HUES64 (cell line): Measurements from ENCODE around the gene NUMB.
"Not testable (repeated sequence)": the region's sequence is repeated elsewhere in the genome, so short reads cannot be mapped to it uniquely, and the experiment has no call there.

Experiments
- H3K27ac ChIP-seq: 2 replicates; pipeline ENCODE4 v1.7.0; 2013; ENCODE audit warnings: low read depth, low read length, inconsistent platforms
- H3K27me3 ChIP-seq: 2 replicates; pipeline ENCODE4 v1.6.1; 2013; ENCODE audit warnings: mild to moderate bottlenecking, low read length; ENCODE audit not compliant: insufficient read depth
- H3K36me3 ChIP-seq: 2 replicates; pipeline ENCODE4 v1.6.1; 2013; ENCODE audit warnings: mild to moderate bottlenecking, low read length; ENCODE audit not compliant: insufficient read depth
- H3K4me1 ChIP-seq: 2 replicates; pipeline ENCODE4 v1.6.1; 2013; ENCODE audit warnings: mild to moderate bottlenecking, low read length, moderate library complexity; ENCODE audit not compliant: insufficient read depth
- H3K4me3 ChIP-seq: 2 replicates; pipeline ENCODE4 v1.5.1; 2013; ENCODE audit warnings: mild to moderate bottlenecking, low read length, moderate library complexity
- H3K9ac ChIP-seq: 2 replicates; pipeline ENCODE4 v1.6.1; 2013; ENCODE audit warnings: mild to moderate bottlenecking, low read depth, low read length
- H3K9me3 ChIP-seq: 2 replicates; pipeline ENCODE4 v1.6.1; 2013; ENCODE audit warnings: low read depth, low read length; ENCODE audit not compliant: insufficient read depth
- WGBS: fragments of 150-250, 120-280 bp; methylation state at CpG from one replicate; pipeline ENCODE4 v1.1.7; 2013; ENCODE audit warnings: missing lambda C conversion rate; 5-methylcytosine and 5-hydroxymethylcytosine counted together

NUMB gene

DNA sequence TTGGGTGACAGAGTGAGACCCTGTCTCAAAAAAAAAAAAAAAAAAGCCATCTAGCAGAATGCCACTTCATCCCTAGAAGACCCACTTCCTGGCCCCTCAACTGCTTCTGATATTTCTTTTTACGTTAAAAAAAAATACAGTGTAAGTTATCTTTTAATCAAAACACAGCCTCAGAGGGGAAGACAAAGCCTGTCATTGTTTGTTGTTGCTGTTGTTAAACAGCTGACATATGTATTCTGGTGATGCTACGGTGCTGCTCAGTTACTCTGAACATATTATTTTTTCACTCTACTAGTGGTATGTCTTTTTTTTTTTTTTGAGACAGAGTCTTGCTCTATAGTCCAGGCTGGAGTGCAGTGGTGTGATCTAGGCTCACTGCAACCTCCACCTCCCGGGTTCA is 145.7 kb downstream of the NUMB start:
- H3K27ac ChIP-seq: no peak overlapping the region
- no peaks in the 10 kb centered on the region for H3K4me1 ChIP-seq
- WGBS: 94% methylated on average over 2 of the region's 3 CpGs
- no peaks in the 10 kb centered on the region for H3K27me3 ChIP-seq
- no peaks in the 10 kb centered on the region for H3K36me3 ChIP-seq
- no peak overlapping the region for H3K4me3 ChIP-seq
- H3K9me3 ChIP-seq: no peaks in the 10 kb centered on the region
- no peak overlapping the region for H3K9ac ChIP-seq

DNA sequence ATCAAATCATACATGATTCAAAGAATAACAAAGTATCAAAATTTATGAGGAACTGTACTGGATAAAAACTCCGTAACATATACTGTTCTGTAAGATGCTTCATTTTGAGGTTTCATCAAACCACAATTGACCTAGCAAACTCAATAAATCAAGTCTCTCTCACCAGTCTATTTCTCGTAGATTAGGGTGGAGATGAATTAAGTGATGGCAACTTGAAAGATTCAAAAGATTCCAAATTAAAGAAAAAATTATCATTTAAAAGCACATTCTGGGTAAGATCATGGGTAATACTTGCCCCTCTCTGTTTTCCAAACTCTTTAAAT is 146.7 kb downstream of the NUMB start:
- 100% methylated on average over 1 of the region's 2 CpGs for WGBS

DNA sequence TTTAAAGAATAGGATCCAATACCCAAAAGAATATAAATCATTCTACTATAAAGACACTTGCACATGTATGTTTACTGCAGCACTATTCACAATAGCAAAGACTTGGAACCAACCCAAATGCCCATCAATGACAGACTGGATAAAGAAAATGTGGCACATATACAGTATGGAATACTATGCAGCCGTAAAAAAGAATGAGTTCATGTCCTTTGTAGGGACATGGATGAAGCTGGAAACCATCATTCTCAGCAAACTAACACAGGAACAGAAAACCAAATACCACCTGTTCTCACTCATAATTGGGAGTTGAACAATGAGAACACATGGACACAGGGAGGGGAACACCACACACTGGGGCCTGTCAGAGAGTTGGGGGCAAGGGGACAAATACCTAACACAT is 149.1 kb downstream of the NUMB start:
- H3K36me3 ChIP-seq, H3K4me1 ChIP-seq, H3K9ac ChIP-seq, H3K9me3 ChIP-seq, H3K27ac ChIP-seq, H3K27me3 ChIP-seq, H3K4me3 ChIP-seq: not testable (repeated sequence)
- WGBS: no CpG with 5 or more reads among the region's 1 CpG

More for the DNA sequence above, 146.7 kb downstream of the NUMB start:
- Histone ChIP-seq H3K4me1 (no peaks in the 10 kb centered on the region), H3K4me3 (no peak overlapping the region), H3K36me3 (no peaks in the 10 kb centered on the region), H3K27me3 (no peaks in the 10 kb centered on the region), H3K27ac (no peak overlapping the region), H3K9me3 (no peaks in the 10 kb centered on the region), H3K9ac (no peak overlapping the region)

DNA sequence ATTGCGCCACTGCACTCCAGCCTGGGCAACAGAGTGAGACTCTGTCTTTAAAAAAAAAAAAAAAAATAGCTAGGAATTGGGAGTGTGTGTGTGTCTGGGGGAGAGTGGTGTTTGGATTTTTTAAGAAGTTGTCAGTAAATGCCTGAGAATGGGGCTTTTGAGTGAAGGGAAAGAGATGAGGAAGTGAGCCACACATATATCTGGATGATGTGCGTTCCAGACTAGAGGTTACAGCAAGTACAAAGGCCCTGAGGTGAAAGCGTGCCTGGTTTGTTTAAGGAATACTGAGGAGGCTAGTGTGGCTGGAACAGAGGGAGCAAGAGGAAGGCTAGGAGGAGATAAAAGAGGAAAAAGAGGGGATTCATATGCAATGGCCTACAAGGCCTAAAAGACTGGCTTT is 151.1 kb downstream of the NUMB start:
- no peaks in the 10 kb centered on the region for H3K4me1 ChIP-seq
- no peaks in the 10 kb centered on the region for H3K9me3 ChIP-seq
- no peaks in the 10 kb centered on the region for H3K36me3 ChIP-seq
- WGBS: 96% methylated on average over 3 of the region's 3 CpGs
- no peak overlapping the region for H3K4me3 ChIP-seq
- no peak overlapping the region for H3K9ac ChIP-seq
- H3K27me3 ChIP-seq: no peaks in the 10 kb centered on the region
- no peak overlapping the region for H3K27ac ChIP-seq

DNA sequence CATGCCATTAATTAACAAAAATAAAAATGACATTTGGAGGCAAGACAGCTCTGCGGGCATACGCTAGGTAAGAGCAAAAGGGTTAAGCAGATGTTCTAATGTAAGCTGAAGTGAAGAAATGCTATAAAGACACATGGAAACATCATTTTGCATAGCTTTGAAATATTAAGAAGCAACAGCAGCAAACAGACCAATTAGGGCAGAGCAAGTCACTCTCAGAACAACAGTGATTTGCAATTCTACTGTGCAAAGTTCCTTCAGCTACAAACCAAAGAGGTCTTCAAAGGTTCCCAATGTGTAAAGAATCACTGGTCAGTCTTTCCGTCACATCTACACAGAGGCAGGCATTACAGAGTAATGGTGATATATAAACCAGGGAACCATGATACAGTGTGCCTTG is 152.8 kb downstream of the NUMB start:
- Histone ChIP-seq H3K4me3 (no peak overlapping the region), H3K27ac (no peak overlapping the region), H3K4me1 (no peaks in the 10 kb centered on the region), H3K9ac (no peak overlapping the region), H3K36me3 (no peaks in the 10 kb centered on the region), H3K9me3 (no peaks in the 10 kb centered on the region), H3K27me3 (no peaks in the 10 kb centered on the region)
- 70% methylated on average over 3 of the region's 3 CpGs for WGBS

DNA sequence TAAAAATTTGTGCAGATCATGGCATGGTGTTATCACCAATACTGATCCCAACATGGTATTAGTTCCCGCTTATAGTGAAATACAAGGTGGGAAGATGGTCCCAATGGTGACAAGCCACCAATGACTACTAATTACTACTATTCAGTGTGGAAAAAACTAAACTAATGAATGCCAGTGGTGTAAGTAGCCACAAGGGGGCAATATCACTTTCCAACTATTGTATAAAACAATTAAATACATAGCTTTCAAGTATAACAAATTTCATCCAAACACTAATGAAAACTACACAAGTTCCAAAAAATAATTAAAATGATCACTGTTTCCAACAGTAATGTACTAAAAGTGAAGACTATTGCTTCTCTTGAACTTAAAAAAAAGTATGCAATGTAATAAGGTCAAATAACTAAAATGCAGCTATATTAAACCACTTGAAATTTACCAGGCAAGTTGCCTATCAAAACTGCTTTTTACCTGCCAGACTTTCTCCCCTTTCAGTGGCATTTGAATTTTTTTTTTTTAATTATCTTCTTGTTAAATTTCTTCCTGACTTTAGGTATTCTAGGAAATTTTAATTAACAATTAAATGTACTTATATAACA is 163.0 kb downstream of the NUMB start:
- H3K36me3 ChIP-seq: peaks cover 13% of the 10 kb centered on the region
- no peak overlapping the region for H3K27ac ChIP-seq
- no peaks in the 10 kb centered on the region for H3K27me3 ChIP-seq
- no peak overlapping the region for H3K4me3 ChIP-seq
- H3K9me3 ChIP-seq: no peaks in the 10 kb centered on the region
- WGBS: 100% methylated on average over 1 of the region's 1 CpG
- H3K4me1 ChIP-seq: peaks cover 6% of the 10 kb centered on the region
- no peak overlapping the region for H3K9ac ChIP-seq

DNA sequence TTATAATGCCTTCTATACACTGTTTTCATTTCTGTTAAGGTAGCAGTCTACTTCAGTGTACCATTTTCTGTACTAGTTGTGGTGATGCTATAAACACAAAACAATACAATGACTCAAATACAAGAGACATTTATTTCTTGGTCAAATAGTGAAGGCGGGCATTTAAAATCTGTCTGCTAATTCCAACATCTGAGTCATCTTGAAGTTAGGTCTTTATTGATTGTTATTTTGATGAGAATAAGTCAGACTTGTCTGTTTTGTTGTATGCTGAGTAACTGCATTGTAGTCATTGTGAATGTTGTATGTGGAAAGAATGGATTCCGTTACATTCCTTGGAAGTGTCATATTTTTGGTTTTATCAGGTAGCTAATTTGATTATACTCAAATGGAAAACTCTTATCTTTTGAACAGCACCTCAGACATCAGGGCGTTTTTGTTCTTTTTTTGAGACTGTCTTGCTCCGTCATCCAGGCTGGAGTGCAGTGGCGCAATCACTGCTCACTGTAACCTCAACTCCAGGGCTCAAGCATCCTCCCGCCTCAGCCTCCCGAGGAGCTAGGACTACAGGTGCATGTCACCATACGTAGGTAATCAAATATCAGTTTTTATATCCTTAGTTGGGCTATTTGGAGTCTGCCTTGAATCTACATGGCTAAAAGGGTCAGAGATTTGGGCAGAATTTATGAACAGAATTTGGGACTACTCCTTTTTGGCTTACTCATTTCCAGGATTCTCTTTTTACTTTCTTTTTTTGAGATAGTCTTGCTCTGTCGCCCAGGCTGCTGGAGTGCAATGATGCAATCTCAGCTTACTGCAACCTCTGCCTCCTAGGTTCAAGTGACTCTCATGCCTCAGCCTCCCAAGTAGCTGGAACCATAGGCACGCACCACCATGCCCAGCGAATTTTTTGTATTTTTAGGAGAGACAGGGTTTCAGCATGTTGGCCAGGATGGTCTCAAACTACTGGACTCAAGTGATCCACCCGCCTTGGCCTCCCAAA is 164.3 kb downstream of the NUMB start:
- H3K4me1 ChIP-seq: peaks cover 18% of the 10 kb centered on the region
- WGBS: 97% methylated on average over 12 of the region's 12 CpGs
- H3K27ac ChIP-seq: no peak overlapping the region
- no peak overlapping the region for H3K4me3 ChIP-seq
- H3K9ac ChIP-seq: no peak overlapping the region
- H3K27me3 ChIP-seq: no peaks in the 10 kb centered on the region
- no peaks in the 10 kb centered on the region for H3K9me3 ChIP-seq
- H3K36me3 ChIP-seq: peaks cover 13% of the 10 kb centered on the region

DNA sequence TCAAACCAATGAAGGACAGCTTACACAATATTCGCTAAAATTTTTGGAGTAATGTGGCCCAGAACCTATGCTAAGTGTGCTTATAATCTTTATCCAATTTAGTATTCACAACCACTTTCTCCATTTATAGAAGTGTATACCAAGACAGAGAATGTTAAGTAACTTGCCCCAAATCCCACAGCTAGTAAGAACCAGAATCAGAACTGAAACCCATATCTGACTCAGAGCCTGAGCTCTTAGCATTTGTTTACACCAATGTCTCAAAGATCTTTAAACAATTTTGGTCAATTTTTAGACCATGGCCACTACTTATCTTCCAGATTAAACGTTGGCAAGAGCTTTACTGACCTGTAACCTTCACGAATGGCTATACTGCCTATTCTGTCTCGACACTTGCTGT is 168.1 kb downstream of the NUMB start:
- WGBS: 89% methylated on average over 4 of the region's 4 CpGs
- H3K9me3 ChIP-seq: no peaks in the 10 kb centered on the region
- no peak overlapping the region for H3K9ac ChIP-seq
- H3K4me1 ChIP-seq: peaks cover 41% of the 10 kb centered on the region
- H3K4me3 ChIP-seq: no peak overlapping the region
- peak overlapping the region; percentile 46; the same call in 1 of the 2 replicates for H3K27ac ChIP-seq
- H3K27me3 ChIP-seq: no peaks in the 10 kb centered on the region
- H3K36me3 ChIP-seq: peaks cover 16% of the 10 kb centered on the region

DNA sequence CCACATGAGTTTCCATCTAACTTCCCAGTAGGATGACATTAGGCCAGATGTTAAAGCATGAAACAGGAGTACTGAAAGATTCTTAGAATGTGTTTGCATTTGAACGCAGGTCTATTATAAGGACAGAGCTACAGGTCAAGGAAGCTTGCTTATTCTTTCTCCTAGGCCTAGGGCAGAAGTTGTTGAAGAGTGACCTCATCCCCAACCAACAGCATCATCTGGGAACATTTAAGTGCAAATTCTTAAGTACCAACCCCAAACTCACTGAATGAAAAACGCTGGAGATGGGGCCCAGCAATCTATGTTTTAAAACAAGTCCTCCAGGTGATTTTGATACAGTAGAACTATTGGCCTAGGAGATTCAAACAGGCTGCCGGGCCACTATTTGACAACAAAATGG is 168.6 kb downstream of the NUMB start:
- Histone ChIP-seq H3K9ac (no peak overlapping the region), H3K4me1 (peaks cover 41% of the 10 kb centered on the region), H3K27me3 (no peaks in the 10 kb centered on the region), H3K4me3 (no peak overlapping the region), H3K36me3 (peaks cover 20% of the 10 kb centered on the region), H3K9me3 (no peaks in the 10 kb centered on the region), H3K27ac (peak overlapping the region; percentile 46; the same call in 1 of the 2 replicates)
- 45% methylated on average over 3 of the region's 3 CpGs for WGBS

DNA sequence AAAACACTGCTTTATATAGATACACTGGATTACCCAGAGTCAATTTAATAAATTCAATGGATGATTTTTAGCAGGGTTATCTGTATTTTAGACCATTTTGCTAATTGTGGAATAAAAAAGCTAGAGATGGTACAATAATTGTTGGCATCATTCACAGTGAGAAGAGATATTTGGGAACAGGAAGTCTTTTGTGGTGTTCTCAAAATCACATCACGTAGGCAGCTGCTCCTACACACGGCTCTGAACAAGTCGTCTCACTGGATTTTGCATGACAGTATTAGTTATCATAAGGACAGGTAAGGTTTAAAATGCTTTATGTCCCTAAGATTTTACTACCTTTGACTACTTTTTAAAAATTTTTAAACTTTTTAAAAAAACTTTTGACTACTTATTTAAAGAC is 169.0 kb downstream of the NUMB start:
- H3K27me3 ChIP-seq: no peaks in the 10 kb centered on the region
- H3K4me3 ChIP-seq: no peak overlapping the region
- peaks cover 20% of the 10 kb centered on the region for H3K36me3 ChIP-seq
- 89% methylated on average over 3 of the region's 3 CpGs for WGBS
- no peak overlapping the region for H3K9ac ChIP-seq
- H3K4me1 ChIP-seq: peaks cover 45% of the 10 kb centered on the region
- H3K9me3 ChIP-seq: no peaks in the 10 kb centered on the region
- peak overlapping the region; percentile 46; the same call in 1 of the 2 replicates for H3K27ac ChIP-seq

DNA sequence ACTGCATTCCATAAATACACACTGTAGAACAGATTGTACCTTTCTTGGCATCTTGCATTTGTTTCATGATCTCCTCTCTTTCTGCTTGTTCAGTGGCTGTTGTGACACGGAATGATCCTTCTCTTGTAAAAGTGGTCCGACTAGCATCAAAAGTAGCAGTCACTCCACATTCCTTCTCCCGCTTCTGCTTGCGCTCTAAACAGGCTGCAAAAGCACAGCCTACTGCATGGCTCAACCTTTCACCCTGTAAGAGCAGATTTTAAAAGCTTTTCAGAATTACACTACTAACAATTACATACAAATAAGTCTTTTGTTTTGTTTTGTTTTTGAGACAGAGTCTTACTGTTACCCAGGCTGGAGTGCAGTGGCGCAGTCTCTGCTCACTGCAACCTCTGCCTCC is 171.3 kb downstream of the NUMB start:
- H3K27ac ChIP-seq: peak overlapping the region; percentile 68; the same call in 1 of the 2 replicates
- WGBS: 82% methylated on average over 5 of the region's 5 CpGs

More for the DNA sequence above, 171.3 kb downstream of the NUMB start:
- Histone ChIP-seq H3K4me3 (peak overlapping the region; percentile 4; the same call in 1 of the 2 replicates), H3K9ac (no peak overlapping the region), H3K36me3 (peaks cover 25% of the 10 kb centered on the region), H3K9me3 (no peaks in the 10 kb centered on the region), H3K27me3 (no peaks in the 10 kb centered on the region), H3K4me1 (peaks cover 57% of the 10 kb centered on the region)
